SK-N-SH treated with all-trans-retinoic acid at 6 μM for 48 hours (cell line): Measurements from ENCODE around the gene CDK2.

Experiments
- ATAC-seq: fragments of 200-7000 bp; cut with Tn5 transposase; 3 replicates; pipeline ENCODE4 v1.9.1; 2020; ENCODE audit warnings: mild to moderate bottlenecking, moderate library complexity
- CREB5 ChIP-seq: fragments of 250-450 bp; sonication (Bioruptor Pico); IDR thresholded peaks from 2 replicates; pipeline ENCODE4 v1.5.1; 2020; ENCODE audit warnings: low read depth, mild to moderate bottlenecking, moderate library complexity
- PATZ1 ChIP-seq: fragments of 250-450 bp; sonication (Bioruptor Pico); IDR thresholded peaks from 2 replicates; pipeline ENCODE4 v1.8.0; 2020; ENCODE audit warnings: mild to moderate bottlenecking, moderate library complexity, borderline replicate concordance
- POU6F1 ChIP-seq: fragments of 250-450 bp; sonication (Bioruptor Pico); IDR thresholded peaks from 2 replicates; pipeline ENCODE4 v1.8.0; 2021; ENCODE audit warnings: low read depth, mild to moderate bottlenecking, moderate library complexity, borderline replicate concordance
- SNAI2 ChIP-seq: fragments of 250-450 bp; sonication (Bioruptor Pico); IDR thresholded peaks from 2 replicates; pipeline ENCODE4 v1.5.0; 2020; ENCODE audit warnings: mild to moderate bottlenecking, moderate library complexity
- TOX ChIP-seq: fragments of 250-450 bp; sonication (Bioruptor Pico); IDR thresholded peaks from 2 replicates; pipeline ENCODE4 v1.8.0; 2021; ENCODE audit warnings: mild to moderate bottlenecking, moderate library complexity, borderline replicate concordance
- ZC3H10 ChIP-seq: fragments of 250-450 bp; sonication (Bioruptor Pico); IDR thresholded peaks from 2 replicates; pipeline ENCODE4 v1.5.1; 2021; ENCODE audit warnings: mild to moderate bottlenecking, moderate library complexity
- ZNF8 ChIP-seq: fragments of 450-650 bp; formaldehyde crosslinking; IDR thresholded peaks from 2 replicates; pipeline ENCODE4 v1.5.0; 2020; ENCODE audit warnings: mild to moderate bottlenecking, moderate library complexity

The CDK2 gene

GRCh38 chr12:56020423-56021184 is 54.0 kb downstream of the CDK2 start, which contains the start of gene IKZF4:
TSS of gene IKZF4 (plus strand) at chr12:56021043. CDS start at chr12:56021494, 451 bp downstream.
- peak; percentile 60 for ATAC-seq

GRCh38 chr12:56021889-56022497 is 55.4 kb downstream of the CDK2 start:
- TF ChIP-seq POU6F1 (CRISPR knock-in tag) = no peak
- no peak for TF ChIP-seq TOX (CRISPR knock-in tag)
- TF ChIP-seq ZNF8 = no peak
- TF ChIP-seq CREB5 (CRISPR knock-in tag) = no peak
- TF ChIP-seq ZC3H10 (CRISPR knock-in tag) = no peak
- ATAC-seq = peak; percentile 27

More at GRCh38 chr12:56020423-56021184, 54.0 kb downstream of the CDK2 start, which contains the start of gene IKZF4:
- no peak for TF ChIP-seq SNAI2
- 0 out of 2 replicates have a peak, but pooled peaks have one; percentile 31 for TF ChIP-seq PATZ1
